IMR-90 (cell line): ENCODE data around the gene RHOU. TPM values are rescaled to one million over a fixed set of nuclear protein-coding genes. Genes with fewer than 3 reads are reported as not detected.

Experiments used
- ATAC-seq: fragments of 200-7000 bp; cut with Tn5 transposase; 2 replicates; pipeline ENCODE4 v1.9.1; 2020; ENCODE audit warnings: low read depth, mild to moderate bottlenecking, moderate library complexity
- BruUV-seq: library from RNA; stranded (reverse); fragments of 400-500 nt; replicated peaks from 2 replicates; lab custom pipeline; 2021; lab: Mats Ljungman, UMichigan
- CTCF ChIA-PET: fragments of 300-600 bp; formaldehyde crosslinking; extraction: SDS; loops from one replicate; lab custom pipeline; 2021; ENCODE audit warnings: antibody characterized with exemption; lab: Yijun Ruan, JAX
- POLR2A ChIA-PET: fragments of 300-600 bp; sonication (Branson Sonifier 250); formaldehyde crosslinking; loops from one replicate; lab custom pipeline; 2022; ENCODE audit warnings: antibody characterized with exemption; ENCODE audit not compliant: unreplicated experiment; lab: Charles Lee
- DNase-seq: peaks from one replicate; pipeline ENCODE4 v3.0.0; 2013
- H2AFZ ChIP-seq: replicated peaks from 2 replicates; pipeline ENCODE3; 2013; ENCODE audit warnings: low read length, mild to moderate bottlenecking; ENCODE audit not compliant: poor library complexity
- H2AK5ac ChIP-seq: 2 replicates; pipeline ENCODE4 v1.6.1; 2013; ENCODE audit warnings: low read depth, low read length, inconsistent platforms
- H2AK9ac ChIP-seq: replicated peaks from 2 replicates; pipeline ENCODE3; 2013; ENCODE audit warnings: mild to moderate bottlenecking, low read depth, low read length, moderate library complexity; ENCODE audit not compliant: poor library complexity
- H2BK120ac ChIP-seq: 2 replicates; pipeline ENCODE4 v1.6.1; 2013; ENCODE audit warnings: low read depth, low read length, inconsistent platforms
- H2BK15ac ChIP-seq: 3 replicates; pipeline ENCODE4 v1.6.1; 2013; ENCODE audit warnings: low read depth, low read length, inconsistent platforms
- H2BK20ac ChIP-seq: 2 replicates; pipeline ENCODE4 v1.6.1; 2013; ENCODE audit warnings: low read depth, mild to moderate bottlenecking, inconsistent platforms, low read length, moderate library complexity
- H2BK5ac ChIP-seq: 2 replicates; pipeline ENCODE4 v1.6.1; 2013; ENCODE audit warnings: mild to moderate bottlenecking, low read depth, low read length, inconsistent platforms; ENCODE audit not compliant: poor library complexity, severe bottlenecking
- H3K14ac ChIP-seq: replicated peaks from 2 replicates; pipeline ENCODE4 v1.6.1; 2013; ENCODE audit warnings: low read depth, low read length, inconsistent platforms
- H3K18ac ChIP-seq: 2 replicates; pipeline ENCODE4 v1.6.1; 2013; ENCODE audit warnings: low read depth, low read length, control low read depth
- H3K23ac ChIP-seq: 2 replicates; pipeline ENCODE4 v1.6.1; 2013; ENCODE audit warnings: low read depth, low read length, inconsistent platforms
- H3K27ac ChIP-seq: 2 replicates; pipeline ENCODE4 v1.5.1; 2013; ENCODE audit warnings: mild to moderate bottlenecking, control low read depth, low read length; ENCODE audit not compliant: insufficient read depth
- H3K27me3 ChIP-seq: 2 replicates; pipeline ENCODE4 v1.6.1; 2013; ENCODE audit warnings: low read length; ENCODE audit not compliant: control insufficient read depth, insufficient read depth
- H3K36me3 ChIP-seq: 2 replicates; pipeline ENCODE4 v1.6.1; 2013; ENCODE audit warnings: low read length, mixed read lengths; ENCODE audit not compliant: control insufficient read depth, insufficient read depth
- H3K4ac ChIP-seq: 2 replicates; pipeline ENCODE4 v1.6.1; 2013; ENCODE audit warnings: low read depth, low read length, inconsistent platforms
- H3K4me1 ChIP-seq: 2 replicates; pipeline ENCODE4 v1.6.1; 2013; ENCODE audit warnings: low read length, mixed read lengths; ENCODE audit not compliant: control insufficient read depth, insufficient read depth
- H3K4me2 ChIP-seq: 2 replicates; pipeline ENCODE4 v1.6.1; 2013; ENCODE audit warnings: low read depth, mild to moderate bottlenecking, control low read depth, low read length, moderate library complexity
- H3K4me3 ChIP-seq: 2 replicates; pipeline ENCODE4 v1.5.1; 2013; ENCODE audit warnings: low read depth, mild to moderate bottlenecking, control low read depth, low read length, moderate library complexity; ENCODE audit not compliant: insufficient read depth
- H3K56ac ChIP-seq: 2 replicates; pipeline ENCODE4 v1.6.1; 2013; ENCODE audit warnings: low read length, inconsistent platforms; ENCODE audit not compliant: insufficient read depth; ENCODE audit errors: extremely low read depth
- H3K79me1 ChIP-seq, 2 experiments: 2 replicates each; pipeline ENCODE4 v1.6.1; 2013; ENCODE audit warnings: low read length in 2 of 2, inconsistent platforms in 1 of 2, low read depth in 1 of 2
- H3K9ac ChIP-seq: 2 replicates; pipeline ENCODE4 v1.6.1; 2013; ENCODE audit warnings: low read depth, low read length, control low read depth
- H3K9me1 ChIP-seq: 2 replicates; pipeline ENCODE4 v1.6.1; 2013; ENCODE audit warnings: low read length, inconsistent platforms; ENCODE audit not compliant: insufficient read depth
- H3K9me3 ChIP-seq: 2 replicates; pipeline ENCODE4 v1.6.1; 2013; ENCODE audit warnings: low read length; ENCODE audit not compliant: control insufficient read depth, insufficient read depth
- H4K20me1 ChIP-seq: 2 replicates; pipeline ENCODE4 v1.6.1; 2013; ENCODE audit warnings: low read length, inconsistent platforms; ENCODE audit not compliant: insufficient read depth
- H4K5ac ChIP-seq: 2 replicates; pipeline ENCODE4 v1.6.1; 2013; ENCODE audit warnings: mild to moderate bottlenecking, low read depth, low read length, control low read depth
- H4K8ac ChIP-seq, 2 experiments: 2 replicates each; pipeline ENCODE4 v1.6.1; 2013; ENCODE audit warnings: low read depth in 2 of 2, low read length in 2 of 2, control low read depth in 1 of 2, inconsistent platforms in 1 of 2
- H4K91ac ChIP-seq: 2 replicates; pipeline ENCODE4 v1.6.1; 2013; ENCODE audit warnings: low read depth, low read length, inconsistent platforms; ENCODE audit not compliant: insufficient read depth
- CEBPB ChIP-seq: IDR thresholded peaks from 2 replicates; pipeline ENCODE4 v1.6.1; 2012; ENCODE audit warnings: low read depth, low read length, improper control_type of control experiment
- CHD1 ChIP-seq: IDR thresholded peaks from 2 replicates; pipeline ENCODE4 v1.6.1; 2012; ENCODE audit warnings: low read depth, low read length, improper control_type of control experiment
- CTCF ChIP-seq: conservative IDR thresholded peaks from 2 replicates; pipeline ENCODE4 v1.5.1; 2012; ENCODE audit warnings: mild to moderate bottlenecking, low read depth, low read length, improper control_type of control experiment
- ELK1 ChIP-seq: fragments of 150-350 bp; IDR thresholded peaks from 2 replicates; pipeline ENCODE4 v1.6.1; 2016; ENCODE audit warnings: low read depth, mild to moderate bottlenecking, low read length, moderate library complexity, borderline replicate concordance
- FOS ChIP-seq: fragments of 150-350 bp; IDR thresholded peaks from 2 replicates; pipeline ENCODE4 v1.6.1; 2016; ENCODE audit warnings: low read depth, low read length
- MAFK ChIP-seq: IDR thresholded peaks from 2 replicates; pipeline ENCODE4 v1.6.1; 2012; ENCODE audit warnings: low read depth, low read length, improper control_type of control experiment
- MAZ ChIP-seq: IDR thresholded peaks from 2 replicates; pipeline ENCODE4 v1.6.1; 2012; ENCODE audit warnings: low read depth, mild to moderate bottlenecking, low read length, improper control_type of control experiment, moderate library complexity, borderline replicate concordance
- MXI1 ChIP-seq: IDR thresholded peaks from 2 replicates; pipeline ENCODE4 v1.6.1; 2012; ENCODE audit warnings: low read depth, mild to moderate bottlenecking, low read length, moderate library complexity, borderline replicate concordance
- NFE2L2 ChIP-seq: fragments of 150-350 bp; IDR thresholded peaks from 2 replicates; pipeline ENCODE4 v1.6.1; 2016; ENCODE audit warnings: low read depth, mild to moderate bottlenecking, low read length
- RAD21 ChIP-seq: IDR thresholded peaks from 2 replicates; pipeline ENCODE4 v1.6.1; 2012; ENCODE audit warnings: low read length, improper control_type of control experiment
- RCOR1 ChIP-seq: IDR thresholded peaks from 2 replicates; pipeline ENCODE4 v1.6.1; 2012; ENCODE audit warnings: mild to moderate bottlenecking, low read length, improper control_type of control experiment; ENCODE audit not compliant: insufficient replicate concordance
- RFX5 ChIP-seq: IDR thresholded peaks from 2 replicates; pipeline ENCODE4 v1.8.0; 2012; ENCODE audit warnings: low read depth, mild to moderate bottlenecking, low read length, moderate library complexity
- SMC3 ChIP-seq: fragments of 150-350 bp; IDR thresholded peaks from 2 replicates; pipeline ENCODE4 v1.6.1; 2016; ENCODE audit warnings: low read depth, mild to moderate bottlenecking, antibody characterized with exemption, low read length, moderate library complexity
- USF2 ChIP-seq: fragments of 150-350 bp; IDR thresholded peaks from 2 replicates; pipeline ENCODE4 v1.6.1; 2017; ENCODE audit warnings: mild to moderate bottlenecking, antibody characterized with exemption, low read length, low read depth
- WGBS, 2 experiments: methylation state at CpG; one replicate each; pipeline versions ENCODE4 v1.1.5 to v1.1.7; 2013; ENCODE audit warnings: missing lambda C conversion rate in 2 of 2; ENCODE audit not compliant: insufficient read length in 1 of 2; ENCODE audit errors: extremely low coverage in 2 of 2; 5-methylcytosine and 5-hydroxymethylcytosine counted together
- dilution Hi-C: fragments of 300-500 bp; cut with HindIII; formaldehyde crosslinking; loops from one replicate; pipeline ENCODE4 v1.14.3; 2018; ENCODE audit warnings: low sequenced_read_pairs; ENCODE audit not compliant: unreplicated experiment
- in situ Hi-C: fragments of 300-500 bp; cut with MboI; formaldehyde crosslinking; loops from 3 replicates; pipeline ENCODE4 v1.14.3; 2019; ENCODE audit warnings: low sequenced_read_pairs, inconsistent platforms, mixed read lengths
- intact Hi-C: fragments of 100-400 bp; cut with micrococcal nuclease; formaldehyde crosslinking; loops from 2 replicates; pipeline ENCODE4 v1.10.0; 2022
- polyA plus RNA-seq, 3 experiments: library from polyadenylated mRNA; depleted of rRNA; stranded (reverse); fragments of >200 nt; gene quantifications; 2 replicates each; pipeline ENCODE4 v1.2.3, GENCODE V29; 2012; ENCODE audit warnings: low replicate concordance in 1 of 3
- total RNA-seq: library from RNA; depleted of rRNA; stranded (reverse); fragments of >200 nt; gene quantifications from 2 replicates; pipeline ENCODE4 v1.2.3, GENCODE V29; 2012

The RHOU gene
- total and polyA plus RNA-seq, 2 of the 4 experiments (the other 2 are of a cell fraction): 0.44 to 0.72 TPM

GRCh38 chr1:228751360-228752098 lies 16.2 kb downstream of the RHOU start:
- H3K18ac ChIP-seq: no peak overlapping the region
- no peak overlapping the region for H3K14ac ChIP-seq
- no peaks in the 10 kb centered on the region for H3K4me1 ChIP-seq
- no peaks in the 10 kb centered on the region for H4K20me1 ChIP-seq
- DNase-seq: no peak
- H2AK9ac ChIP-seq: no peak overlapping the region
- dilution Hi-C loops (no loop called here), in situ Hi-C loops (no loop called here), intact Hi-C loops (no loop called here)
- ATAC-seq: no peak
- H3K4me2 ChIP-seq: no peak overlapping the region
- no peak overlapping the region for H2BK20ac ChIP-seq
- H3K27me3 ChIP-seq: peaks cover 34% of the 10 kb centered on the region
- no peak overlapping the region for H4K91ac ChIP-seq
- no peak overlapping the region for H3K9ac ChIP-seq
- no peak overlapping the region for H2BK120ac ChIP-seq
- no peak for TF ChIP-seq RAD21
- no peak for TF ChIP-seq RFX5
- TF ChIP-seq CHD1: no peak
- no peak for TF ChIP-seq MXI1
- no peak for TF ChIP-seq MAFK
- TF ChIP-seq ELK1: no peak
- TF ChIP-seq SMC3: no peak
- TF ChIP-seq RCOR1: no peak
- no peak for TF ChIP-seq USF2
- no peak for TF ChIP-seq MAZ
- TF ChIP-seq FOS: no peak
- no peak for TF ChIP-seq CTCF
- TF ChIP-seq NFE2L2: no peak
- no peak for TF ChIP-seq CEBPB
- H2AFZ ChIP-seq: no peak overlapping the region
- ChIA-PET POLR2A (no interaction called here), CTCF (no interaction called here)
- H2AK5ac ChIP-seq: no peak overlapping the region
- no peaks in the 10 kb centered on the region for H3K9me1 ChIP-seq
- H4K5ac ChIP-seq: no peak overlapping the region
- 43% methylated on average over 1 of the region's 3 CpGs; no CpG with 5 or more reads in 1 of the 2 experiments for WGBS, 2 experiments
- no peak overlapping the region for H3K56ac ChIP-seq
- no peak overlapping the region for H3K4me3 ChIP-seq
- no peak overlapping the region for H3K27ac ChIP-seq
- no TSS peak for BruUV-seq
- no peaks in the 10 kb centered on the region; the same call in 1 of the 2 replicates for H3K9me3 ChIP-seq
- no peak overlapping the region for H3K23ac ChIP-seq
- no peak overlapping the region for H2BK15ac ChIP-seq
- H4K8ac ChIP-seq: no peak overlapping the region
- no peaks in the 10 kb centered on the region for H3K79me1 ChIP-seq
- 0 out of 2 replicates have a peak, but pooled peaks cover 6% of the 10 kb centered on the region for H3K36me3 ChIP-seq
- no peak overlapping the region for H3K4ac ChIP-seq
- H2BK5ac ChIP-seq: no peak overlapping the region
